ENCODE measurements around the gene WWC1. TPM values are rescaled to one million over a fixed set of nuclear protein-coding genes. Genes with fewer than 3 reads are reported as not detected.

Gene WWC1
- polyA plus RNA-seq (ENCODE audit: insufficient read length), result 1.0 TPM

DNA sequence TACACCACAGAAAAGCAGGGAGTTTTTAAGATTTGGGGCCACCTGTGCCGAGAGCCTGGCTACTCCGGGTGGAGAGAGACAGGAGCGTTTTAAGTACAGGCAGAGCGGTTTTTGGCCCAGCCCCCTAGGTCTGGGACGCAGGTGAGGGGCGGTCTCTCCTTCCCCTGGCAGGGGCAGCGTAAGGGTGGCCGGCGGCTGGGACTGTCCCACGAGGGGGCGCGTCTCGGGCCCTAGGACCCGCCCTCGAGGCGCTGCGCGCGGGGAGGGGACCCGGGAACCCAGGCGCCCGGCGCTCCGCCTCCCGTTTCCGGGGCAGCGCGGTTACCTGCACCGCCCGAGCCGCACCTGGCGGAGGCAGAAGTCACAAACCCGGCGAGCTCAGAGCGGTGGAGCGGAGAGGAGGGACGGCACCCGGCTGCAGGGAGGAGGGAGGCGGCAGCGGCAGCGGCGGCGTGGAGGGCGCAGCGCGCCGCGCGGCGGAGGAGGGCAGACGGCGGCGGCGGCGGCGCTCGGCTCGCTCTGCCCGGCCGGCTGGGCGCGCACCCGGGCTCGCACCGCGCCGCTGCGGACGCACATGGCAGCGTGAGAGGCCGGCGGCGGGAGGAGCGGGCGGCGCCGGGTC, at the start of gene WWC1:
Gene WWC1, plus strand, starts transcription at position 304 of the 622 bp plus-strand sequence. CDS start 508 bp downstream, outside the sequence.
- DNase-seq, result no peak

DNA sequence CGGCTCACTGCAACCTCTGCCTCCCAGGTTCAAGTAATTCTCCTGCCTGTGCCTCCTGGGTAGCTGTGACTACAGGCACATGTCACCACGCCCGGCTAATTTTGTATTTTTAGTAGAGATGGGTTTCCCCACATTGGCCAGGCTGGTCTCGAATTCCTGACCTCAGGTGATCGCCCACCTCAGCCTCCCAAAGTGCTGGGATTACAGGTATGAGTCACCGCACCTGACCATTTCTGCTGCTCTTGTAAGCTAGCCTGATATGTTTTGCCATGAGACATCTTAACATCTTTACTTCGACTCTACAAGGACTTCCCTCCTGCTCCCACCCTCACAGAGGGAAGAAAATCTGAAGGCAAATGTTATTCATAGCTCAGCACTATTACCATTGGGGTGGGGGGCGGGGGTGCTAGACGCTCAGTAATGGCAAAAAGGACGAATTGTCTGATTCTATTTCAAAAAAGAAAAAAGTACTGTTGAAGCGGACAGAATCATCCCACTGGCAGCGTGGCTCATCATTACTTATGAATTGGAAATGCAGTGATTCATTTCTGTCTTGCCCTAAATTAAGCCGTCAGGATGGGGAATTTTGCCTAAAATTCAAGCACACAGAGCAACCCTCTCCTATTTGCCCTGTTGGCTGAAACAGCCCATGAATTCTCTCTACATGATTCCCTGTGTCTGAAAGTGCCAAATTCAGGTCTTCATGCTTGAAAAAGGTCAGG, 46.4 kb upstream of the WWC1 start:
- no peak for DNase-seq

DNA sequence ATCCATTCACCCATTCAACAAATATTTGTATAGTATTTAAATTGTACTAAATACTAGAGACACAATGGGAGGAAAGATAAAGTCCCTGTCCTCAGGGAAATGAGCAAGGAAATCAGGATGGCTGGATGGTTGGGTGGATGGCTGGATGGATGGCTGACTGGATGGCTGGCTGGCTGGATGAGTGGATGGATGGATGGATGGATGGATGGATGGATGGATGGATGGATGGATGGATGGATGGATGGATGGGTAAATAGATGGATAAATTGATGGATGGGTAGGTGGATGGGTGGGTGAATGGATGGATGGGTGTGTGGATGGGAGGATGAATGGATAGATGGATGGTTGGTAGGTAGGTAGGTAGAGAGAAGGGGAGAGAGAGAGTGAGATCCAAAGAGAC, 41.5 kb upstream of the WWC1 start:
- no peak for DNase-seq

DNA sequence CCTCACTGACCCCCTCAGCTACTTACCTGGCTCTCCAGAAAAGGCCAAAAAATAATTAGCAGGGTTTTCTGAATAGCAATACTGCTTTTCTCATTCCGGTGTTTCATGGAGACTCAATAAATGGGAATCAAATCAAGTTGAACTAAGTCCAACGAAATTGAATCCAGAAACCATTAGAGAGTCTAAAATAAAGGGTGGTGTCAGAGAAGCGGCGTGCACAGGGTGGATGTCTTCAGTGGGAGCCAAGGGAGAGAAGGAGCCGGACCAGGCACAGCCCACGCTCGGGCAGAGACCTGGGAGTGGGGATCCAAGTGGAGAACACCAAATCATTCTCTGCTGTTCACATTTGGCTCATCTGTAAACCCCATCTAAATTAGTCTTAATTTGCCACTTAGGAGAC, 40.2 kb upstream of the WWC1 start:
- no peak for DNase-seq

DNA sequence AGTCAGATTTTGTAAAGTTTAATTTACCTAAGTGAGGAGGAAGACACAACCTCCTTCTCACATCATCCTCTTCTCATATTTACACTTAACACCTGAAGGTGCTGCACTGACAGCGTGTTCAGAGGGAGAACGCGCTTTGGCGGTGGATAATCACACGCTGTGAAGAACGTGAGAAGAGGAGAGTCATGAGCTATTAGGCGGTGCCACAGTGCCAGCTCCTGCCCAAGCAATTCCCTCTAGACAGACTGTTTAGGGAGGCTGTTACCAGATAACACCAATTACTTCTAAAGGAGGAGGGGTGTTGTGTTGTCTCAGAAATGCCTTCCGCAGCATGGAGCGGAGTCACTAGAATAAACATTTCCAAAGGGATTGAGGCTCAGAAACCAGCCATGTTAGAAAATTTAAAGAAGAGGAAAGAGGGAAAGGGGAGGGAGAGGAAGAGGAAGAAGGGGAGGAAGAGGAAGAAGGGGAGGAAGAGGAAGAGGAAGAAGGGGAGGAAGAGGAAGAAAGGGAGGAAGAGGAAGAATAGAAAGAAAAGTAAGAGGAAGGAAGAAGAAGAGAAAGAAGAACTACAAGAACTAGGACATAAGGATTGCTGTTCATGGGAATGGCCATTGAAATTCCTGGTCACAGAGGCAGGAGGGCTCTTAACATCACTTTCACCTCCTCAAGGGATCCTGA, 37.3 kb upstream of the WWC1 start:
- no peak for DNase-seq

DNA sequence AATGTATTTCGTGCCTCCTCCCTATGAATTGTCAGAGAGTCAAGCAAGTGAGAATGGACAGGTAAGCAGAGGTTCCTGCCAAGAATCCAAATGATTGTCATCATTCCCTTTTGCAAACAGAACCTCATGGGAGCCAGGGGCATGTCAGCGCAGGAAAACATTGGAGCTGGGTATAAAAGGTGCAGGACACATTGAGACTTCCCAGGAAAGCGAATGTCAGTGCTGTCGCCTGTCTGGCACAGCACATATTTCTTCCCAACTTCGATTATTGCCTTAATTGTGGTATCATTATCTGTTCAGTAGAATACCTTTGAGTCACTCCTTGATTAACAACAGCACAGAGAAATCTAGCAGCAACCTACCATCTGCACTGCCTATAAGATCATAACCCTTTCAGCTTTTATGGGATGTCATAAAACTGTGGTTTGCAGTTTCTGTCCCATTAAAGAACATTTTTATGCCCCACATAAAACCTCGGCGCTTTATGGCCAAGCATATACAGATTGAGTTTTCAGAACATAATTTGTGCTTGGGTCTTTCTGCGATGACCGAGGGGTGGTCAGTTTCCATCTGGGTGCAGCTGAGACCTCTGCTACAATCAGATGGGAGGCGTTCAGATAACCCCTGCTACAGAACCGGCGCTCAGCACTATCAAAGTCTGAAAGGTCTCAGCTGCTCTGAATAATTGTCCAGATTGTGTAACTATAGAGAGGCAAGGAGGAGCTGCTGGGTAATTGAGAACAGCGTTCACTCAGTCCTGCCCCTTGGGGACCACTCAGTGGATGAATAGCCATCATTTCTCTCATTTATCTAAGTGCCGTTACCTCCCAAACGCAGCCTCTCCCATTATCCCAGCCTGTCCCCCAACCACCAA, 30.9 kb upstream of the WWC1 start:
- DNase-seq, result no peak

DNA sequence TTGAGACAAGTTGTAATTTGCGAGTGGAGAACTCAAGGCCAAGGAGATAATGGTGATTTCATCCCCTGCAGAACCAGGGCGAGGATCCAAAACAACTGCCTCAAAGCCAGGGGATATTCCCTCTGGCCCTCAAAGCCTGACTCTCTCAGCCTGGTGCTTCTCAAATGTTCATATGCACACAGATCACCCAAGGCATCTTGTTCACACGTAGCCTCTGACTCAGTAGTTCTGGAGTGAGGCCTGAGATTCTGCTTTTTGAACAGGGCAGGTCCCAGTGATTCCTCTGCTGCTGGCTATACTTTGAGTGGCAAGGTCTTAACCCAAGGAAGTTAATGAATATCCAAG, 30.2 kb upstream of the WWC1 start:
- no peak for DNase-seq

DNA sequence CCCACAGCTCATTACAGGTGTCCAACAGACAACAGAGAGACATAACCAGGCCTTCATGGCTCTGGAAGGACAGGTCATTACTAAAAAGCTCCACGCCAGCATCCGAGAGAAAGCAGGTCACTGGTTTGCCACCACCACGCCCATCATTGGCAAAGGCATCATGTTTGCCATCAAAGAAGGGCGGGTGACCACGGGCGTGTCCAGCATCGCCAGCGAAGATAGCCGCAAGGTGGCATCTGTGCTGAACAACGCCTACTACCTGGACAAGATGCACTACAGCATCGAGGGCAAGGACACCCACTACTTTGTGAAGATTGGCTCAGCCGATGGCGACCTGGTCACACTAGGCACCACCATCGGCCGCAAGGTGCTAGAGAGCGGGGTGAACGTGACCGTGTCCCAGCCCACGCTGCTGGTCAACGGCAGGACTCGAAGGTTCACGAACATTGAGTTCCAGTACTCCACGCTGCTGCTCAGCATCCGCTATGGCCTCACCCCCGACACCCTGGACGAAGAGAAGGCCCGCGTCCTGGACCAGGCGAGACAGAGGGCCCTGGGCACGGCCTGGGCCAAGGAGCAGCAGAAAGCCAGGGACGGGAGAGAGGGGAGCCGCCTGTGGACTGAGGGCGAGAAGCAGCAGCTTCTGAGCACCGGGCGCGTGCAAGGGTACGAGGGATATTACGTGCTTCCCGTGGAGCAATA, 29.3 kb upstream of the WWC1 start:
- DNase-seq, result no peak

DNA sequence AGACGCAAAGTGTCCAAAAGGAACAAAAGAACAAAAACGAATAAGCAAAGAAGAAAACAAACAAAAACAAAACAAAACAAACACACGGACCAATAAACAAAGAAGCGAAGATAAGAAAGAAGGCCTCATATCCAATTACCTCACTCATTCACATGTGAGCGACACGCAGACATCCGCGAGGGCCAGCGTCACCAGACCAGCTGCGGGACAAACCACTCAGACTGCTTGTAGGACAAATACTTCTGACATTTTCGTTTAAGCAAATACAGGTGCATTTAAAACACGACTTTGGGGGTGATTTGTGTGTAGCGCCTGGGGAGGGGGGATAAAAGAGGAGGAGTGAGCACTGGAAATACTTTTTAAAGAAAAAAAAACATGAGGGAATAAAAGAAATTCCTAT, 28.3 kb upstream of the WWC1 start:
- no peak for DNase-seq

DNA sequence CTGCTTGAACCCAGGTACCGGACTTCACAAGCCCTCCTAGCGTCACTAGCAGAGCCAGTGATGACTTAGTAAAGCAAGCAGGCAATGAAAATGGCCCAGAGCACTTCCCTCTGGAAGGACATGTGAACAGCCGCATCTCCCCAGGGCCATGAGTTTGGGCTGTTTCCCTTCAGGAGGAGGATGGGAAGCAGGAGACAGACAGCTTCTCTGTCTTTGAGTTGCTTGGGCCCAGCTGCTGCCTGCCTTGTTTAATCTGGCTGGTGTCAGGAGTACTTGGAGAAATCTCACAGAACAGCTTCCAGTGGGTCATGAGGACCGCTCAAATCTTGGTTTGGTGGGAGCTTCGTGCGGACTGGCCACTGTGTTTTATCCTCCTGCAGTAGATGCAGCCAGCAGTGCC, 25.4 kb upstream of the WWC1 start:
- DNase-seq, result no peak

DNA sequence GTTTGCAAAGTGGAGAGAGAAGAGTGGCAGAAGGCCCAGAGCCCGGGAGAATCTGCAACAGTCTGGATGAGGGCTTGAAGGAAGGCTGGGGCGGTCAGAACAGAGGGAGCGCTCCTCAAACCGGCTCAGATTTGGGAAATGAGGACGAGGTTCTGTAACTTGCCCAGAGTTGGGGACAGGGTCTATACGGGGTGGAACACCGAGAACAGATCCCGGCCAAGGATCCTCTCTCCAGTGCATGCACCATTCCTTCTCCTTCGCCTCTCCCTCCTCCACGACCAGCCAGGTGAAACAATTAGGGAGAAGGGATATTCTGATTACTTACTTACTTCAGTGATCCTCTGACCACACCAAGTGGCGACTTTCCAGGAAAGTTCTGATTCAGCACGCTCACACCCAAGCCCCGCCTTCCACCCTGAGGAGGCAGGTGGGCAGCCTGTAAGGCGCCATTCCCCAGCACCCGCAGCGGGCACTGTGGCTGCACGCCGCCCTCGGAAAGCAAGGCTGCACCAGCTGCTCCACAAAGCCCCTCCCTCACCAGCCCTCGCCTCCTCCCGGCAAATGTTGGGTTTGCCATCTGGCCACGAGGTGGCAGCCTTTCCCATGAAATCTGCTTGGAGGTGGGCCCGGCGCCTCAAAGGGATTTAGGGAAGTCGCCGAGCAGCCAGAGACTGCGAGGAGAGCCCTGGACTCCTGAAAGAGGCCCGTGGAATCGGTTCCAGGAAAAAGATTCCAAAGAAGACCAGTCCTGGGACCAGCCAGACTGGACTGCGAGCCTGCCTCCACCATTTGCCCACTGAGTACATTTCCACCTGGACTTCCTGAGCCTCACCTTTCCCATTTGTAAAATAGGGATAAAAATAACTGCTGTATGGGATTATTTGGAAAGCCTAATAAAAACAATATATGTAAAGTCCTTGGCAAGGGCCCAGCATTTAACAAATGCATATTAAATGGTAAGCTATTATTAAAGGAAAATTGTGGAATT, 22.2 kb upstream of the WWC1 start:
- DNase-seq, result peak; percentile 87

DNA sequence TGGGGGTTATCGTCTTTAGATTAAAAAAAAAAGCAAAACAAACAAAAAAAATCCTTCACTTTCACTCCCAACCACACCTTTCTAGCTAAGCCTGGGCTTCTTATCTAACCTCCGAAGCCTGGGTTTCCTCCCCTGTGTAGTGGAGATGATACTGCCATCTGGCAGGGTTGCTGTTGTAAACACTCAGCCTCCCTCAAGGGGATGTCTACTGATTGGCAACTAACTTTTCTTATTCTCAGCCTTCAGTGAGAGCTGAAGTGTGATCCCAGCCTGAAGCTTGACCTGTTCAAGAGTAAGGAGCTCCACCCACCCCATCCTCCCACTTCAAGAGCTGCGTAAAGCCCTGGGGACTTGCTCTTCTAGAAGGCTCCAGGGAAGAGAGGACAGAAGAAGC, 21.5 kb upstream of the WWC1 start:
- no peak for DNase-seq

DNA sequence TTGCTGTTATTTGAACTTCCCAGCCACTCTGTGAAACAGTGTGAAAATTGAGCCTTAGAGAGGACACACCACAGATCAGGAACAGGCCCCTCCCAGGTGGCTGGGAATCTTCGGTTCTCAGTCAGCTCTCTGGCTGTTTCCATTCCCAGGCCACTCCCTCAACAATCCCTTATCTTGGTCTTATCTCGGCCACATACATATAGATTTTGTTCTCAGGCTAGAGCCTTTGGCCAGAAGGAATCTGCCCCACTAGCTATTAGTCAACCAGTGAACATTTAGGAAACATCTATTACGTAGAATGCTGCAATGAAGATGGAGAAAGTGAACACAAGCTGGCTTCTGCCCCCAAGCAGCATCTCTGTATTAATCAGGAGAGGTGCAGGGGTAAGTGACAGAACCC, 21.0 kb upstream of the WWC1 start:
- DNase-seq, result no peak

DNA sequence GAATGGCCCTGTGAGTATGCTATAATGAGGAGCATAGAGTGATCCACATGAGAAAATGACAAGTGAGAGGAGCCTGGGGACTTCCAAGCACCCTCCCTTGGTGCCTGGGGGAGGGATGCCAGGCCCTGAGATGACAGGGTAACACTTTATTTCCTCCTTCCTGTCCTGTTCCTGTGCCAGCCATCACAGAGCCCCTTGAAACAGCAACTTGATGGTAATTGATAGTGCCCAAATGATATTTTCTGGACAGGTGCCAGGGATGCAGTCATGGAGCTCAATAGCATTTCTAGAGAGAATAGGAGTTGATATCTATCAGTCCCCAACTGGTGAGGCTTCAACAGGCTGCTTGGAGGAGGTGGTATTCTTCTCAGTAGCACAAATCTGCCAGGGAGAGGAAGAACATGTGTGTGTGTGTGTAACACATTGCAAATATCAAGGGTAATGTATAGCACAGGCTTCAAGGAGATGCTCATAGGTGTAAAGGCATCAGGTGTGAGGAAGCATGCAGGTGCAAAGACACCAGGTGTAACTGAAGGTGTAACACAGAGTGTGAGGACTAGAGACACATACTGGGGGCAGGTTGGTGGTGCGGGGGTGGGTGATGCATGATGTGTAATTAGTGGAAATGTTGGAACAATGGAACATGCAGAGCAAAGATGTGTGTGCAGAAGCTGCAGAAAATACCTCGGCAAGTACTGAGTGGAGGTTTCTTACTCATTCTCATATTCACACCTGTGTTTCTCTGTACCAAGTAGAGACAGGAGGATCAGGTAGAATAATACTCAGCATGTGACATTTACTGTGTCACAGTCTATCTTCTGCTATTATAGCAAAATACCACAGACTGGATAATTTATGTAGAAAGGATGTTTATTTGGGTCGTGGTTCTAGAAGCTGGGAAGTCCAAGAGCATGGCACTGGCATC, 18.1 kb upstream of the WWC1 start:
- DNase-seq, result no peak

DNA sequence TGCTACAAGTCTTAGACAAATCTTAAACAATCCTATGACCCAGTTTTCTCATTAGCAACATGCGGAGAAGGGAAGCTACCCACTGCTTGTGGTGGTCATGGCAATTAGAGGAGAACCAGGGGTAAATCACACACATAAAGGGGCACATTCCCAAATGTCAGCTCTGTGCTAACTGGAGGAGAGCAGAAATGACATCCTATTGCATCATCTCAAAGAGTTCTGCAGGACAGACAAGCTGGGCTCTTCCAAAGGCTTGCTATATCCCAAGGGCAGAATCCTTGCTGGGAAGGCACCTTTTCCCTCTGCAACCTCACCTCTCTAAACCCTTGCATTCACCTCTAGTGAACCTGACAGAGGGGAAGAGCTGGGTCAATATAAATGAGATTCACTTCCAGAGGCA, 17.0 kb upstream of the WWC1 start:
- no peak for DNase-seq

DNA sequence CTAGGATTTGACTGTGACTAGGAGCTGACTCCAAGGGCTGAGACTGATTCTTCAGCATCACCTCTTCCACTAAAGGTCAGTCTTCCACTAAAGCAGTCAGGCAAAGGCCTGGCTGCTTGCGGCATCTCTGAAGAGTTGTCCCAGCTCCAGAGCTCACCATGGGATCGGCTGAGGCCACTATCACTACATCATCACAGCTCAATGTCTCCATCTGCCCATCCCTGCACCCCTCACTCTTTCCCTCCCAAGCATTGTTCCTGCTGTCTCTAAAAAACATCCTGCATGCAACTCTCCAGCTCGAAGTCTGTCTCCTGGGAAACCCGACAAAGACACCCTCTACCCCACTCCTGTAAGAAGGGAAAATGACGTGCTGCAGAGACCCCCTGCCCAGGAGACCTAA, 15.5 kb upstream of the WWC1 start:
- no peak for DNase-seq

DNA sequence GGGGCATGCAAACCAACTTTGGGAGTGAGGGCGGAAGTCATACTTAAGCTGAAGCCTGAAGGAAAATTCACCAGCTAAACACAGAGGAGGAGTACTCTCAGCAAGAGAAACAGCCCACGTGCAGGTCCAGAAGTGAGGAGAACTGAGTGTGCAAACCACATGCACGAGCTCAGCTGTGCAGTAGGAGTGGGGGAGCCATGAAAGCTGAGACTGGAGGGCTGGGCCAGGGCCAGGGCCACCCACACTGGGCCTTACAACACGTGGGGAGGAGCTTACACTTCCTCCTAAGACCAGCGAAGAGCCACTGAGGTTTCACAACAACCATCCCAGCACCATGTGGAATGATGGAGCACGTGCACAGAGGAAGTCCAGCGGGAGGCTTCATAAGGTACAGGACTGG, 9.3 kb upstream of the WWC1 start:
- no peak for DNase-seq

DNA sequence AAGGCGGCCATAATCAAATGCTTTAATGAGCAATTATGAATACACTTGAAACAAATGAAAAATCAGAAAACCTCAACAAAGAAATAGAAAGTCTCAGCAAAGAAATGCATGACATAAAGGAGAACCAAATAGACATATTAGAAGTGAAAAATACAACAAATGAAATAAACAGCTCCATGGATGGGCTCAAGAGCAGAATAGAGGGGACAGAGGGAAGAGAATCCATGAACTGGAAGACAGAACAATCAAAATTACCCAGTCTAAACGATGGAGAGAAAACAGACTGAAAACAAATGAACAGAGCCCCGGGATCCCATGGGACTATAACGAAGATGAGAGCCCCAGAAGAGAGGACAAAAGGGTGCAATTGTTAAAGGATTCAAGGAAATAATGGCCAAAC, 6.6 kb upstream of the WWC1 start:
- no peak for DNase-seq

DNA sequence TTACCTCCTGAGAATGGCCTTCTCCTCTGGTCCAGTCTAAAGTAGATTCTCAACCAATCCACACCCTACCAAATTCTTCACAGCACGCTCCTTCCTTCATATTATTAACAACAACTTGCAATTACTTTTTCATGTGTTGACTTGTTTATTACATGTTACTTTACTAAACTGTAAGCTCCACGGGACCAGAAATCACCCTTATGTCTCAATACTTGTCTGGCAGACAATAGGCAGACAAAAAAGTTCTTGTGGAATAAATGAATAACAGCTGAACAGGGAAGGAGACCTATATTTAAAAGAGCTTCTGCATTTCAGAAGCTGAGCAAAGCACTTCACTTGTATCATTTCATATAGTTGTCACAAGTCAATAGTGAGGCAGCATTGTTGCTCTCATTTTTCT, 5.7 kb upstream of the WWC1 start:
- no peak for DNase-seq

DNA sequence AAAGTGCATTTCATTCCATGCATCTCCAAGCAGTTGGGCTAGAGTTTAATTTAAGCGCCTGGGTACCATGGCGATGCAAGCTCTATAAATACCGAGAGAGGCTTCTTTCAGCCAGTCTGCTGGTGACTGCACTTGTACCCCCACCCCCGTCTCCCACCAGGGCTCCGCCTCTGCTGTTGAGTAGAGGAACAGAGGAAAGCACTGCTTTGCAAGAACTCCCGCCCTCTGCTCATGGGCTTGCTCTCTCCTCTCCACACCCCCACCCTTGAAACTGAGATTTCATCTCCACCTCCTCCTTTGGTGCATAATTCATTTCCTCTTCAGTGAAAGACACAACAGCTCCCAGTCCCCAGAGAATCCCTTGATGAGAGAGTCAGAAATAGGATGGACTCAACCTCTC, 5.1 kb upstream of the WWC1 start:
- no peak for DNase-seq
